IMR-90 (cell line): ENCODE data around the gene NOP10. TPM values are rescaled to one million over a fixed set of nuclear protein-coding genes. Genes with fewer than 3 reads are reported as not detected.
"Not testable (repeated sequence)": the region's sequence is repeated elsewhere in the genome, so short reads cannot be mapped to it uniquely, and the experiment has no call there.

Experiments
- ATAC-seq: fragments of 200-7000 bp; cut with Tn5 transposase; 2 replicates; pipeline ENCODE4 v1.9.1; 2020; ENCODE audit warnings: low read depth, mild to moderate bottlenecking, moderate library complexity
- BruUV-seq: library from RNA; stranded (reverse); fragments of 400-500 nt; replicated peaks from 2 replicates; lab custom pipeline; 2021; lab: Mats Ljungman, UMichigan
- CTCF ChIA-PET: fragments of 300-600 bp; formaldehyde crosslinking; extraction: SDS; loops from one replicate; lab custom pipeline; 2021; ENCODE audit warnings: antibody characterized with exemption; lab: Yijun Ruan, JAX
- POLR2A ChIA-PET: fragments of 300-600 bp; sonication (Branson Sonifier 250); formaldehyde crosslinking; loops from one replicate; lab custom pipeline; 2022; ENCODE audit warnings: antibody characterized with exemption; ENCODE audit not compliant: unreplicated experiment; lab: Charles Lee
- DNase-seq: peaks from one replicate; pipeline ENCODE4 v3.0.0; 2013
- H2AFZ ChIP-seq: replicated peaks from 2 replicates; pipeline ENCODE3; 2013; ENCODE audit warnings: low read length, mild to moderate bottlenecking; ENCODE audit not compliant: poor library complexity
- H2AK5ac ChIP-seq: 2 replicates; pipeline ENCODE4 v1.6.1; 2013; ENCODE audit warnings: low read depth, low read length, inconsistent platforms
- H2AK9ac ChIP-seq: replicated peaks from 2 replicates; pipeline ENCODE3; 2013; ENCODE audit warnings: mild to moderate bottlenecking, low read depth, low read length, moderate library complexity; ENCODE audit not compliant: poor library complexity
- H2BK120ac ChIP-seq: 2 replicates; pipeline ENCODE4 v1.6.1; 2013; ENCODE audit warnings: low read depth, low read length, inconsistent platforms
- H2BK15ac ChIP-seq: 3 replicates; pipeline ENCODE4 v1.6.1; 2013; ENCODE audit warnings: low read depth, low read length, inconsistent platforms
- H2BK20ac ChIP-seq: 2 replicates; pipeline ENCODE4 v1.6.1; 2013; ENCODE audit warnings: low read depth, mild to moderate bottlenecking, inconsistent platforms, low read length, moderate library complexity
- H2BK5ac ChIP-seq: 2 replicates; pipeline ENCODE4 v1.6.1; 2013; ENCODE audit warnings: mild to moderate bottlenecking, low read depth, low read length, inconsistent platforms; ENCODE audit not compliant: poor library complexity, severe bottlenecking
- H3K14ac ChIP-seq: replicated peaks from 2 replicates; pipeline ENCODE4 v1.6.1; 2013; ENCODE audit warnings: low read depth, low read length, inconsistent platforms
- H3K18ac ChIP-seq: 2 replicates; pipeline ENCODE4 v1.6.1; 2013; ENCODE audit warnings: low read depth, low read length, control low read depth
- H3K23ac ChIP-seq: 2 replicates; pipeline ENCODE4 v1.6.1; 2013; ENCODE audit warnings: low read depth, low read length, inconsistent platforms
- H3K27ac ChIP-seq: 2 replicates; pipeline ENCODE4 v1.5.1; 2013; ENCODE audit warnings: mild to moderate bottlenecking, control low read depth, low read length; ENCODE audit not compliant: insufficient read depth
- H3K27me3 ChIP-seq: 2 replicates; pipeline ENCODE4 v1.6.1; 2013; ENCODE audit warnings: low read length; ENCODE audit not compliant: control insufficient read depth, insufficient read depth
- H3K36me3 ChIP-seq: 2 replicates; pipeline ENCODE4 v1.6.1; 2013; ENCODE audit warnings: low read length, mixed read lengths; ENCODE audit not compliant: control insufficient read depth, insufficient read depth
- H3K4ac ChIP-seq: 2 replicates; pipeline ENCODE4 v1.6.1; 2013; ENCODE audit warnings: low read depth, low read length, inconsistent platforms
- H3K4me1 ChIP-seq: 2 replicates; pipeline ENCODE4 v1.6.1; 2013; ENCODE audit warnings: low read length, mixed read lengths; ENCODE audit not compliant: control insufficient read depth, insufficient read depth
- H3K4me2 ChIP-seq: 2 replicates; pipeline ENCODE4 v1.6.1; 2013; ENCODE audit warnings: low read depth, mild to moderate bottlenecking, control low read depth, low read length, moderate library complexity
- H3K4me3 ChIP-seq: 2 replicates; pipeline ENCODE4 v1.5.1; 2013; ENCODE audit warnings: low read depth, mild to moderate bottlenecking, control low read depth, low read length, moderate library complexity; ENCODE audit not compliant: insufficient read depth
- H3K56ac ChIP-seq: 2 replicates; pipeline ENCODE4 v1.6.1; 2013; ENCODE audit warnings: low read length, inconsistent platforms; ENCODE audit not compliant: insufficient read depth; ENCODE audit errors: extremely low read depth
- H3K79me1 ChIP-seq, 2 experiments: 2 replicates each; pipeline ENCODE4 v1.6.1; 2013; ENCODE audit warnings: low read length in 2 of 2, inconsistent platforms in 1 of 2, low read depth in 1 of 2
- H3K9ac ChIP-seq: 2 replicates; pipeline ENCODE4 v1.6.1; 2013; ENCODE audit warnings: low read depth, low read length, control low read depth
- H3K9me1 ChIP-seq: 2 replicates; pipeline ENCODE4 v1.6.1; 2013; ENCODE audit warnings: low read length, inconsistent platforms; ENCODE audit not compliant: insufficient read depth
- H3K9me3 ChIP-seq: 2 replicates; pipeline ENCODE4 v1.6.1; 2013; ENCODE audit warnings: low read length; ENCODE audit not compliant: control insufficient read depth, insufficient read depth
- H4K20me1 ChIP-seq: 2 replicates; pipeline ENCODE4 v1.6.1; 2013; ENCODE audit warnings: low read length, inconsistent platforms; ENCODE audit not compliant: insufficient read depth
- H4K5ac ChIP-seq: 2 replicates; pipeline ENCODE4 v1.6.1; 2013; ENCODE audit warnings: mild to moderate bottlenecking, low read depth, low read length, control low read depth
- H4K8ac ChIP-seq, 2 experiments: 2 replicates each; pipeline ENCODE4 v1.6.1; 2013; ENCODE audit warnings: low read depth in 2 of 2, low read length in 2 of 2, control low read depth in 1 of 2, inconsistent platforms in 1 of 2
- H4K91ac ChIP-seq: 2 replicates; pipeline ENCODE4 v1.6.1; 2013; ENCODE audit warnings: low read depth, low read length, inconsistent platforms; ENCODE audit not compliant: insufficient read depth
- CEBPB ChIP-seq: IDR thresholded peaks from 2 replicates; pipeline ENCODE4 v1.6.1; 2012; ENCODE audit warnings: low read depth, low read length, improper control_type of control experiment
- FOS ChIP-seq: fragments of 150-350 bp; IDR thresholded peaks from 2 replicates; pipeline ENCODE4 v1.6.1; 2016; ENCODE audit warnings: low read depth, low read length
- MAFK ChIP-seq: IDR thresholded peaks from 2 replicates; pipeline ENCODE4 v1.6.1; 2012; ENCODE audit warnings: low read depth, low read length, improper control_type of control experiment
- RFX5 ChIP-seq: IDR thresholded peaks from 2 replicates; pipeline ENCODE4 v1.8.0; 2012; ENCODE audit warnings: low read depth, mild to moderate bottlenecking, low read length, moderate library complexity
- WGBS, 2 experiments: methylation state at CpG; one replicate each; pipeline versions ENCODE4 v1.1.5 to v1.1.7; 2013; ENCODE audit warnings: missing lambda C conversion rate in 2 of 2; ENCODE audit not compliant: insufficient read length in 1 of 2; ENCODE audit errors: extremely low coverage in 2 of 2; 5-methylcytosine and 5-hydroxymethylcytosine counted together
- dilution Hi-C: fragments of 300-500 bp; cut with HindIII; formaldehyde crosslinking; loops from one replicate; pipeline ENCODE4 v1.14.3; 2018; ENCODE audit warnings: low sequenced_read_pairs; ENCODE audit not compliant: unreplicated experiment
- in situ Hi-C: fragments of 300-500 bp; cut with MboI; formaldehyde crosslinking; loops from 3 replicates; pipeline ENCODE4 v1.14.3; 2019; ENCODE audit warnings: low sequenced_read_pairs, inconsistent platforms, mixed read lengths
- intact Hi-C: fragments of 100-400 bp; cut with micrococcal nuclease; formaldehyde crosslinking; loops from 2 replicates; pipeline ENCODE4 v1.10.0; 2022
- polyA plus RNA-seq, 3 experiments: library from polyadenylated mRNA; depleted of rRNA; stranded (reverse); fragments of >200 nt; gene quantifications; 2 replicates each; pipeline ENCODE4 v1.2.3, GENCODE V29; 2012; ENCODE audit warnings: low replicate concordance in 1 of 3
- total RNA-seq: library from RNA; depleted of rRNA; stranded (reverse); fragments of >200 nt; gene quantifications from 2 replicates; pipeline ENCODE4 v1.2.3, GENCODE V29; 2012
- TF ChIP-seq, protein P1 (sequence below): fragments of 150-350 bp; IDR thresholded peaks from 2 replicates; pipeline ENCODE4 v1.6.1; 2017; ENCODE audit warnings: mild to moderate bottlenecking, antibody characterized with exemption, low read length, low read depth

The NOP10 gene
- total and polyA plus RNA-seq, 2 of the 4 experiments (the other 2 are of a cell fraction): 141 to 468 TPM

GRCh38 chr15:34353627-34354026 is 10.7 kb upstream of the NOP10 start:
- H3K4me2 ChIP-seq: no peak overlapping the region
- dilution Hi-C loops: no loop called here
- no peaks in the 10 kb centered on the region for H3K9me1 ChIP-seq
- H3K27me3 ChIP-seq: no peaks in the 10 kb centered on the region
- no peak overlapping the region for H4K5ac ChIP-seq
- H3K9ac ChIP-seq: no peak overlapping the region
- H4K91ac ChIP-seq: no peak overlapping the region
- no peak overlapping the region for H2BK15ac ChIP-seq
- ChIA-PET CTCF (interaction anchor here (1.4 kb wide), 1 partner anchor 14 kb away, joined by 3 read pairs; the partner anchor contains the start of gene LPCAT4), POLR2A (no interaction called here)
- in situ Hi-C loops: no loop called here
- H2AK5ac ChIP-seq: no peak overlapping the region
- H3K4me1 ChIP-seq: no peaks in the 10 kb centered on the region
- no peak overlapping the region for H2AK9ac ChIP-seq
- no peak overlapping the region for H3K4ac ChIP-seq
- no peaks in the 10 kb centered on the region for H3K9me3 ChIP-seq
- H3K79me1 ChIP-seq: no peaks in the 10 kb centered on the region
- no peak overlapping the region for H2AFZ ChIP-seq
- H3K14ac ChIP-seq: no peak overlapping the region
- H3K18ac ChIP-seq: no peak overlapping the region
- no peak overlapping the region for H3K23ac ChIP-seq
- H2BK120ac ChIP-seq: no peak overlapping the region
- no TSS peak for BruUV-seq
- no peak overlapping the region for H4K8ac ChIP-seq
- no peak overlapping the region for H2BK5ac ChIP-seq
- ATAC-seq: no peak
- H3K36me3 ChIP-seq: peaks cover 11% of the 10 kb centered on the region
- no peak overlapping the region for H2BK20ac ChIP-seq
- H3K4me3 ChIP-seq: no peak overlapping the region
- DNase-seq: no peak
- intact Hi-C loops: no loop called here
- H4K20me1 ChIP-seq: no peaks in the 10 kb centered on the region
- no CpG with 5 or more reads among the region's 2 CpGs for WGBS, 2 experiments
- TF ChIP-seq RFX5: no peak
- TF ChIP-seq, protein P1, sequence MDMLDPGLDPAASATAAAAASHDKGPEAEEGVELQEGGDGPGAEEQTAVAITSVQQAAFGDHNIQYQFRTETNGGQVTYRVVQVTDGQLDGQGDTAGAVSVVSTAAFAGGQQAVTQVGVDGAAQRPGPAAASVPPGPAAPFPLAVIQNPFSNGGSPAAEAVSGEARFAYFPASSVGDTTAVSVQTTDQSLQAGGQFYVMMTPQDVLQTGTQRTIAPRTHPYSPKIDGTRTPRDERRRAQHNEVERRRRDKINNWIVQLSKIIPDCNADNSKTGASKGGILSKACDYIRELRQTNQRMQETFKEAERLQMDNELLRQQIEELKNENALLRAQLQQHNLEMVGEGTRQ: no peak
- TF ChIP-seq CEBPB: no peak
- no peak for TF ChIP-seq FOS
- no peak for TF ChIP-seq MAFK
- H3K56ac ChIP-seq: no peak overlapping the region
- no peak overlapping the region for H3K27ac ChIP-seq

DNA sequence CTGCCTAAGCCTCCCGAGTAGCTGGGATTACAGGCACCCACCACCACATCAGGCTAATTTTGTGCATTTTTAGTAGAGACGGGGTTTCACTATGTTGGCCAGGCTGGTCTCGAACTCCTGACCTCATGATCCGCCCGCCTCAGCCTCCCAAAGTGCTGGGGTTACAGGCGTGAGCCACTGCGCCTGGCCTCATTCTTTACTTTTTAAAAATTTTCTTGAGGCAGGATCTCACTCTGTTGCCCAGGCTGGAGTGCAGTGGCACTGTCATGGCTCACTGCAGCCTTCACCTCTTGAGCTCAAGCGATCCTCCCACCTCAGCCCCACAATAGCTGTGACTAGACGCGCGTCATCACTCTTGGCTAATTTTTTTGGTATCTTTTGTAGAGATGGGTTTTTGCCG is 10.1 kb upstream of the NOP10 start:
- in situ Hi-C loops, H2BK120ac ChIP-seq, H3K14ac ChIP-seq, H3K27me3 ChIP-seq, H2BK5ac ChIP-seq, H3K9me3 ChIP-seq, H3K4ac ChIP-seq, H3K9ac ChIP-seq, H2AFZ ChIP-seq, DNase-seq, H2BK15ac ChIP-seq, H3K56ac ChIP-seq, H3K4me2 ChIP-seq, intact Hi-C loops, H3K27ac ChIP-seq, H3K9me1 ChIP-seq, H3K4me3 ChIP-seq, H4K91ac ChIP-seq, H3K36me3 ChIP-seq, H3K23ac ChIP-seq, ATAC-seq, dilution Hi-C loops, H3K18ac ChIP-seq, H3K79me1 ChIP-seq, H4K8ac ChIP-seq, POLR2A ChIA-PET, H3K4me1 ChIP-seq, H2AK9ac ChIP-seq, H2AK5ac ChIP-seq, H2BK20ac ChIP-seq, H4K5ac ChIP-seq, BruUV-seq, H4K20me1 ChIP-seq: not testable (repeated sequence)
- no CpG with 5 or more reads among the region's 12 CpGs for WGBS, 2 experiments
- CTCF ChIA-PET: interaction anchor here (1.4 kb wide), 1 partner anchor 14 kb away, joined by 3 read pairs; the partner anchor contains the start of gene LPCAT4
